HepG2 (cell line): Measurements from ENCODE around the gene ZNF318. TPM values are rescaled to one million over a fixed set of nuclear protein-coding genes. Genes with fewer than 3 reads are reported as not detected.
A peak's percentile ranks its signal among the peaks of the same experiment; 100 is the strongest.

Source experiments
- HMG20B ChIP-seq: conservative IDR thresholded peaks from 2 replicates; pipeline ENCODE4 v1.6.1; 2016; ENCODE audit warnings: missing genetic modification reagents, missing compliant biosample characterization
- IKZF1 ChIP-seq: fragments of 450-650 bp; IDR thresholded peaks from 2 replicates; pipeline ENCODE4 v1.7.1; 2016
- KAT2B ChIP-seq: fragments of 150-350 bp; IDR thresholded peaks from 2 replicates; pipeline ENCODE4 v1.6.1; 2014; ENCODE audit warnings: low read depth, low read length, borderline replicate concordance
- KDM4B ChIP-seq: sonication (generic); formaldehyde crosslinking; IDR thresholded peaks from 2 replicates; pipeline ENCODE4 v1.4.0; 2020; ENCODE audit warnings: missing genetic modification reagents
- KMT2A ChIP-seq: sonication (generic); formaldehyde crosslinking; IDR thresholded peaks from 2 replicates; pipeline ENCODE4 v1.4.0; 2020; ENCODE audit warnings: missing genetic modification reagents
- MIXL1 ChIP-seq: IDR thresholded peaks from 2 replicates; pipeline ENCODE4 v1.6.1; 2016
- MYC ChIP-seq: sonication (generic); formaldehyde crosslinking; IDR thresholded peaks from 2 replicates; pipeline ENCODE4 v1.9.0; 2021; ENCODE audit warnings: missing genetic modification reagents, borderline replicate concordance
- NFKB2 ChIP-seq: sonication (generic); formaldehyde crosslinking; IDR thresholded peaks from 2 replicates; pipeline ENCODE4 v1.4.0; 2020; ENCODE audit warnings: missing genetic modification reagents, borderline replicate concordance
- PAF1 ChIP-seq: IDR thresholded peaks from 2 replicates; pipeline ENCODE4 v1.6.1; 2016; ENCODE audit warnings: missing genetic modification reagents, missing compliant biosample characterization
- TBL1XR1 ChIP-seq: fragments of 150-350 bp; IDR thresholded peaks from 2 replicates; pipeline ENCODE4 v1.6.1; 2014; ENCODE audit warnings: borderline replicate concordance, low read length; ENCODE audit not compliant: partially characterized antibody
- TBP ChIP-seq: sonication (generic); formaldehyde crosslinking; IDR thresholded peaks from 2 replicates; pipeline ENCODE4 v1.5.0; 2020; ENCODE audit warnings: missing genetic modification reagents
- U2AF2 ChIP-seq: fragments of 200-400 bp; formaldehyde crosslinking; IDR thresholded peaks from 2 replicates; pipeline ENCODE4 v1.6.1; 2017; ENCODE audit warnings: low read depth, mild to moderate bottlenecking, low read length
- ZNF224 ChIP-seq: sonication (generic); formaldehyde crosslinking; IDR thresholded peaks from 2 replicates; pipeline ENCODE4 v1.5.0; 2020; ENCODE audit warnings: mild to moderate bottlenecking, missing genetic modification reagents
- ZNF558 ChIP-seq: sonication (generic); formaldehyde crosslinking; IDR thresholded peaks from 2 replicates; pipeline ENCODE4 v1.9.0; 2022; ENCODE audit warnings: mild to moderate bottlenecking, missing genetic modification reagents, borderline replicate concordance
- ZNF619 ChIP-seq: sonication (generic); formaldehyde crosslinking; IDR thresholded peaks from 2 replicates; pipeline ENCODE4 v1.4.0; 2020; ENCODE audit warnings: mild to moderate bottlenecking, missing genetic modification reagents
- ZNF644 ChIP-seq: IDR thresholded peaks from 2 replicates; pipeline ENCODE4 v1.6.1; 2016; ENCODE audit warnings: low read depth
- ZNF678 ChIP-seq: sonication (generic); formaldehyde crosslinking; IDR thresholded peaks from 2 replicates; pipeline ENCODE4 v1.4.0; 2020; ENCODE audit warnings: mild to moderate bottlenecking, missing genetic modification reagents
- ZNF7 ChIP-seq: IDR thresholded peaks from 2 replicates; pipeline ENCODE4 v1.6.1; 2016; ENCODE audit warnings: missing biosample characterization, missing genetic modification reagents
- polyA plus RNA-seq, 8 experiments: library from polyadenylated mRNA; depleted of rRNA in 3 of 8; stranded (reverse) in 7 of 8; unstranded in 1 of 8; fragments of >200 nt; fragmentation: Illumina TruSeq in 4 of 8; extraction: Trizol in 4 of 8; gene quantifications; 2 replicates each; pipeline versions ENCODE4 v1.2.1 to v1.2.3, GENCODE V29; 2011 to 2016; ENCODE audit warnings: low read depth in 4 of 8, missing spikeins in 1 of 8, mixed read lengths in 1 of 8; ENCODE audit not compliant: insufficient read depth in 1 of 8
- total RNA-seq, 5 experiments: library from RNA; depleted of rRNA; stranded (reverse); fragments of >200 nt; fragmentation: Illumina TruSeq; extraction: Trizol; gene quantifications; 2 replicates each; pipeline ENCODE4 v1.2.3, GENCODE V29; 2016; ENCODE audit warnings: low read depth in 1 of 5
- TF ChIP-seq, protein P1 (sequence below): sonication (generic); formaldehyde crosslinking; IDR thresholded peaks from 2 replicates; pipeline ENCODE4 v1.8.0; 2022; ENCODE audit warnings: mild to moderate bottlenecking, missing genetic modification reagents
- TF ChIP-seq, protein P2 (sequence below): sonication (generic); formaldehyde crosslinking; IDR thresholded peaks from 2 replicates; pipeline ENCODE4 v1.4.0; 2020; ENCODE audit warnings: mild to moderate bottlenecking, missing genetic modification reagents, borderline replicate concordance
- TF ChIP-seq, protein P3 (sequence below): IDR thresholded peaks from 2 replicates; pipeline ENCODE4 v1.6.1; 2016; ENCODE audit warnings: mild to moderate bottlenecking
- TF ChIP-seq, protein P4 (sequence below): sonication (generic); formaldehyde crosslinking; IDR thresholded peaks from 2 replicates; pipeline ENCODE4 v1.8.1; 2023; ENCODE audit warnings: mild to moderate bottlenecking, moderate library complexity, missing genetic modification reagents

The ZNF318 gene
- total and polyA plus RNA-seq, 2 of the 13 experiments (the other 11 are each of a cell fraction or from before 2014, with no cell fraction given) = 13.0 to 14.5 TPM

DNA sequence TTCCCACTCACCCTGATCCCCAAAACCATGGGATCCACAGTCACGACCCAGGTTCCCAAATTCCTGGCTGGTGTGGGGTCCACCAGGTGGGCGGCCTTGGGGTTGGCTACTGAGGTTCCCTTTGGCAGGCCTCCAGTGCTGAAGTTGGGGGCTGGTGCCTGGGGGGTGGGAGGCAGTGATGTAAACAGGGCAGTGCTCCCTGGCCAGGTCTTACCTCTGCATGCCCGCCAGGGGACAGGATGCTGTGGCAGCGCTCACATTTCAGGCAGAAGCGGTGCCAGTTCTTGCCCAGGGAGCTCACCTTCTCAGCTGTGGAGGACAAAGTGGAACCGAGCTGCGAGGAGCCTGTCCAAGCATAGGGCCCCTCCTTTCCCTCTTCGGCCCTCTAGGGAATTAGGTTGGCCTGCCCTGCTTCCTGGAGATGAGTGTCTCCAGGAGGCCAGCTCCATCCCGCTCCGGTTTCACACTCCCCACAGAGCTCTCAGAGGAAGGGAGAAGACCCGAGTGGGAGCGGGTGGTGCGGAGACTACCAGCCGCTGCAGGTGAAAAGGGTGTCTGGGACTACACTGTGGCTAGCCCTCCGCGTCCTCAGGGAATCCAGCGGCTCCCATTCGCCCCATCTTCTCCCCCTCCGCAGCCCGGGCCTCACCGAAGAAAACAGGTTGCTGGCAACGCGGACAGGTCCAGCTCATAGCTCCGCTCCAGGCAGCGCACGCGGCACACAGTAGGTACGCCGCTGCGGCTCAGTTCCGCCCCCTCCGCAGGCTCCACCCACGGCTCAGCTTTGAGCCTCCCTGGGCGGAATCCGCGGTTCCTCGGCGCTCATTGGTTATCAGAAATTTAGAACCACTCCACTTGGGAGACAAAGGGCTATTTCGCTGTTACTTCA is 61.1 kb downstream of the ZNF318 start, which contains the start of gene CRIP3 (continued):
- TF ChIP-seq ZNF558 (no peak), IKZF1 (no peak), KAT2B (no peak), U2AF2 (no peak), ZNF224 (CRISPR knock-in tag) (0 out of 2 replicates have a peak, but pooled peaks have one; percentile 71), TBL1XR1 (no peak), PAF1 (CRISPR knock-in tag) (no peak), KMT2A (CRISPR knock-in tag) (0 out of 2 replicates have a peak, but pooled peaks have one; percentile 31), TBP (CRISPR knock-in tag) (no peak), MYC (CRISPR knock-in tag) (peak; percentile 56; the same call in 1 of the 2 replicates), KDM4B (CRISPR knock-in tag) (no peak), ZNF678 (CRISPR knock-in tag) (no peak), ZNF619 (CRISPR knock-in tag) (no peak), ZNF644 (CRISPR knock-in tag) (0 out of 2 replicates have a peak, but pooled peaks have one; percentile 32), MIXL1 (CRISPR knock-in tag) (no peak), NFKB2 (CRISPR knock-in tag) (no peak), HMG20B (no peak), ZNF7 (no peak)
- TF ChIP-seq, protein P1, sequence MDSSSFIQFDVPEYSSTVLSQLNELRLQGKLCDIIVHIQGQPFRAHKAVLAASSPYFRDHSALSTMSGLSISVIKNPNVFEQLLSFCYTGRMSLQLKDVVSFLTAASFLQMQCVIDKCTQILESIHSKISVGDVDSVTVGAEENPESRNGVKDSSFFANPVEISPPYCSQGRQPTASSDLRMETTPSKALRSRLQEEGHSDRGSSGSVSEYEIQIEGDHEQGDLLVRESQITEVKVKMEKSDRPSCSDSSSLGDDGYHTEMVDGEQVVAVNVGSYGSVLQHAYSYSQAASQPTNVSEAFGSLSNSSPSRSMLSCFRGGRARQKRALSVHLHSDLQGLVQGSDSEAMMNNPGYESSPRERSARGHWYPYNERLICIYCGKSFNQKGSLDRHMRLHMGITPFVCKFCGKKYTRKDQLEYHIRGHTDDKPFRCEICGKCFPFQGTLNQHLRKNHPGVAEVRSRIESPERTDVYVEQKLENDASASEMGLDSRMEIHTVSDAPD (CRISPR knock-in tag) = no peak
- TF ChIP-seq, protein P2, sequence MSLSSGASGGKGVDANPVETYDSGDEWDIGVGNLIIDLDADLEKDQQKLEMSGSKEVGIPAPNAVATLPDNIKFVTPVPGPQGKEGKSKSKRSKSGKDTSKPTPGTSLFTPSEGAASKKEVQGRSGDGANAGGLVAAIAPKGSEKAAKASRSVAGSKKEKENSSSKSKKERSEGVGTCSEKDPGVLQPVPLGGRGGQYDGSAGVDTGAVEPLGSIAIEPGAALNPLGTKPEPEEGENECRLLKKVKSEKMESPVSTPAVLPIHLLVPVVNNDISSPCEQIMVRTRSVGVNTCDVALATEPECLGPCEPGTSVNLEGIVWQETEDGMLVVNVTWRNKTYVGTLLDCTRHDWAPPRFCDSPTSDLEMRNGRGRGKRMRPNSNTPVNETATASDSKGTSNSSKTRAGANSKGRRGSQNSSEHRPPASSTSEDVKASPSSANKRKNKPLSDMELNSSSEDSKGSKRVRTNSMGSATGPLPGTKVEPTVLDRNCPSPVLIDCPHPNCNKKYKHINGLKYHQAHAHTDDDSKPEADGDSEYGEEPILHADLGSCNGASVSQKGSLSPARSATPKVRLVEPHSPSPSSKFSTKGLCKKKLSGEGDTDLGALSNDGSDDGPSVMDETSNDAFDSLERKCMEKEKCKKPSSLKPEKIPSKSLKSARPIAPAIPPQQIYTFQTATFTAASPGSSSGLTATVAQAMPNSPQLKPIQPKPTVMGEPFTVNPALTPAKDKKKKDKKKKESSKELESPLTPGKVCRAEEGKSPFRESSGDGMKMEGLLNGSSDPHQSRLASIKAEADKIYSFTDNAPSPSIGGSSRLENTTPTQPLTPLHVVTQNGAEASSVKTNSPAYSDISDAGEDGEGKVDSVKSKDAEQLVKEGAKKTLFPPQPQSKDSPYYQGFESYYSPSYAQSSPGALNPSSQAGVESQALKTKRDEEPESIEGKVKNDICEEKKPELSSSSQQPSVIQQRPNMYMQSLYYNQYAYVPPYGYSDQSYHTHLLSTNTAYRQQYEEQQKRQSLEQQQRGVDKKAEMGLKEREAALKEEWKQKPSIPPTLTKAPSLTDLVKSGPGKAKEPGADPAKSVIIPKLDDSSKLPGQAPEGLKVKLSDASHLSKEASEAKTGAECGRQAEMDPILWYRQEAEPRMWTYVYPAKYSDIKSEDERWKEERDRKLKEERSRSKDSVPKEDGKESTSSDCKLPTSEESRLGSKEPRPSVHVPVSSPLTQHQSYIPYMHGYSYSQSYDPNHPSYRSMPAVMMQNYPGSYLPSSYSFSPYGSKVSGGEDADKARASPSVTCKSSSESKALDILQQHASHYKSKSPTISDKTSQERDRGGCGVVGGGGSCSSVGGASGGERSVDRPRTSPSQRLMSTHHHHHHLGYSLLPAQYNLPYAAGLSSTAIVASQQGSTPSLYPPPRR (CRISPR knock-in tag) = peak; percentile 47; the same call in 1 of the 2 replicates
- TF ChIP-seq, protein P3, sequence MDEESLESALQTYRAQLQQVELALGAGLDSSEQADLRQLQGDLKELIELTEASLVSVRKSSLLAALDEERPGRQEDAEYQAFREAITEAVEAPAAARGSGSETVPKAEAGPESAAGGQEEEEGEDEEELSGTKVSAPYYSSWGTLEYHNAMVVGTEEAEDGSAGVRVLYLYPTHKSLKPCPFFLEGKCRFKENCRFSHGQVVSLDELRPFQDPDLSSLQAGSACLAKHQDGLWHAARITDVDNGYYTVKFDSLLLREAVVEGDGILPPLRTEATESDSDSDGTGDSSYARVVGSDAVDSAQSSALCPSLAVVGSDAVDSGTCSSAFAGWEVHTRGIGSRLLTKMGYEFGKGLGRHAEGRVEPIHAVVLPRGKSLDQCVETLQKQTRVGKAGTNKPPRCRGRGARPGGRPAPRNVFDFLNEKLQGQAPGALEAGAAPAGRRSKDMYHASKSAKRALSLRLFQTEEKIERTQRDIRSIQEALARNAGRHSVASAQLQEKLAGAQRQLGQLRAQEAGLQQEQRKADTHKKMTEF (CRISPR knock-in tag) = no peak; the same call in 1 of the 2 replicates
- TF ChIP-seq, protein P4, sequence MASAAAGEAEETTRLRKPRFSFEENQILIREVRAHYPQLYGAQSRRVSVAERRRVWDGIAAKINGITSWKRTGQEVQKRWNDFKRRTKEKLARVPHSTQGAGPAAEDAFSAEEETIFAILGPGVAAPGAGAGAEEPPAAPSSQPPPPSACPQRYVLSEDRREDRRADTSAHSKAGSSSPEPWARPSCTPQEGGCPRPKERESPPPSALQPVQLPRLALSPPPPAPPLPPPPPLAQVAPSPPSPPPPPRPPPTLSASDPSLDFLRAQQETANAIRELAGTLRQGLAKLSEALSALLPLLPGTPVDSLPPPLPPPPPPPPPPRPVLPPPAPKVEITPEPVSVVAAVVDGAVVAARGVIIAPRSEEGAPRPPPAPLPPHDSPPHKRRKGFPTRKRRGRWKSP (CRISPR knock-in tag) = peak; percentile 82; the same call in 1 of the 2 replicates
